C1 segment of cervical spinal cord (tissue), 14 donors: ENCODE results near the gene SERINC3.

Experiments
- DNase-seq, 14 donors: peaks; one replicate each; lab custom pipeline; 2025; lab: John Stamatoyannopoulos, UW

SERINC3 gene

DNA sequence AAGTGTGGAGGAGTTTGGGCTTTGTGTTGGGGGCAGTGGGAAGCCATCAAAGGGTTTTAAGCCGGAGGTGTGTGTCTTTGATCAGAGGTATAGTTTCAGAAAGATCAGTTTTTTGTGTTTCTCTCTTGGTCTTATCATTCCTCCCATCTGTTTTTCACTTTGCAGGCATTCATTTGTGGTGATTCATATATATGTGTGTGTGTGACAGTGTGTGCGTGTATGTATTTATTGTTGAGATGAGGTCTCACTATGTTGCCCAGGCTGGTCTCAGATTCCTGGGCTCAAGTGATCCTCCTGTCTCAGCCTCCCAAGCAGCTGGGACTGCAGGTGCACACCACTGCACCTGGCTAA lies 11.1 kb upstream of the SERINC3 start:
- DNase-seq = no peak

GRCh38 chr20:44532259-44532980 lies 10.6 kb upstream of the SERINC3 start:
- peak in 1 of 14 donors; percentile 46 for DNase-seq

DNA sequence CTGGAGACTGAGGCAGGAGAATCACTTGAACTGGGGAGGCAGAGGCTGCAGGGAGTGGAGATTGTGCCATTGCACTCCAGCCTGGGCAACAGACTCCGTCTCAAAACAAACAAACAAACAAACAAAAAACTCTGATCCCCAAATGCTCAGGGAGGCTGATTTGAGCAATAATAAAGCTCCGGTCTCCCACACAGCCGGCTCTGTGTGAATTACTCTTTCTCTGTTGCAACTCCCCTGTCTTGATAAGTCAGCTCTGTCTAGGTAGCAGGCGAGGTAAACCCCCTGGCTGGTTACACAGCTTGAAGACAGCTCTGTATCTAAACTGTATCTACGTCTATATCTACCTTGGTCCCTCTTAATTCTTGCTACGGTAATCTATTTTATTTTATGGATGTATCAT lies 6.4 kb upstream of the SERINC3 start:
- no peak for DNase-seq

DNA sequence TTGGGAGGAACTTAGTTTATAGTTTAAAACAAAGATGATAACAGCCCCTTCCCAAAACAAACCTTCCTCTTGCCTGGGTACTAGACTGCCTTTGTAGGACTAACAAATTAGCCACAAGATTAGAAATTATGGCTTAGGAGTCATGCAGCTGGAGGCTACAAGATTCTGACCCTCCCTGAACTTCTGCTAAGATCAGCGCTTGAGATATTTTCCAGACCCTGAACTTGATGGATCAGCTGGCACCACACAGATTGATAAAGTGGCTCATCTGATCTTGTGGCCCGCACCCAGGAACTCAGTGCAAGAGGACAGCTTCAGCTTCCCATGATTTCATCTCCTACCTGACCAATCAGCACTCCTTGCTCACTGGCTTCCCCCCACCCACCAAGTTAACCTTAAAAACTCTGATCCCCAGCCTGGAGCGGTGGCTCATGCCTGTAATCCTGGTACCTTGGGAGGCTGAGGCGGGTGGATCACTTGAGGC lies 5.9 kb upstream of the SERINC3 start:
- DNase-seq = no peak

DNA sequence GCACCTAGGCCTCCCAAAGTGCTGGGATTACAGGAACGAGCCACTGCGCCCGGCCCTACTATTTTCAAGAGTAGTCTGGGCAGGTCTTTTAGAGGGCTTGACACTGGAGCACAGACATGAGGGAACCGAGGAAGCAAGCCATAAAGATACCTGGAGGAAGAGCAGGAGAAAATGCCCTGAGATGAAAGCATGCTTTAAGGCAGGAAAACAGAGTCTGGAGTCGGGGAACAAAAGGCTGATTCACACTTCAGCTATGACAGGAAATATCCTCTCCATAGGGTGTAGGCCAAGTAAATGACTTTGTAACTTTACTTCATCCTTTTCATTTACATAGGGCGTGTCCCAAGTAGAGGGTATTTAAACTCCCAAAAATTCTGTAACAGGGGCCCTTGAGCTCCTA lies 4.3 kb upstream of the SERINC3 start:
- DNase-seq = no peak

GRCh38 chr20:44523746-44524145 lies 1.9 kb upstream of the SERINC3 start:
- no peak for DNase-seq

GRCh38 chr20:44522841-44523240 lies 971 bp upstream of the SERINC3 start:
- DNase-seq = no peak

- DNase-seq = no peak
Measured at GRCh38 chr20:44520881-44521280, 989 bp downstream of the SERINC3 start.

DNA sequence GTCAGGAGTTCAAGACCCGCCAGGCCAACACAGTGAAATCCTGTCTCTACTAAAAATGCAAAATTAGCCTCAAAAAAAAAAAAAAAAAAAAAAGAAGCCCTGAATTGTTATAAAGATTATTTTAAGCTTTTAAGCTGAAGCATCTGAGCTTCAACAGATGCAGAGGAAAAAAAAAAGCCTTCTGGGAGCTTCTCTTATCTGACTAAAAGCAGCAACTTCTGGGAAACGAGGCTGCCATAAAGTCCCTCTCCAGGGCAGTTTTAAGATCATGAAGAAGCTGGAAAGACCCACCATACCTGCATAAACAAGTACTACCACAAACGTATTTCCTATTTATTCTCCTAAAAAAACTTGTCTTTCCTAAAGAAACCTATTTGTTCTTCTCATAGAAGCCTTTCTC lies 3.6 kb downstream of the SERINC3 start:
- no peak for DNase-seq

GRCh38 chr20:44517454-44517853 lies 4.4 kb downstream of the SERINC3 start:
- no peak for DNase-seq

DNA sequence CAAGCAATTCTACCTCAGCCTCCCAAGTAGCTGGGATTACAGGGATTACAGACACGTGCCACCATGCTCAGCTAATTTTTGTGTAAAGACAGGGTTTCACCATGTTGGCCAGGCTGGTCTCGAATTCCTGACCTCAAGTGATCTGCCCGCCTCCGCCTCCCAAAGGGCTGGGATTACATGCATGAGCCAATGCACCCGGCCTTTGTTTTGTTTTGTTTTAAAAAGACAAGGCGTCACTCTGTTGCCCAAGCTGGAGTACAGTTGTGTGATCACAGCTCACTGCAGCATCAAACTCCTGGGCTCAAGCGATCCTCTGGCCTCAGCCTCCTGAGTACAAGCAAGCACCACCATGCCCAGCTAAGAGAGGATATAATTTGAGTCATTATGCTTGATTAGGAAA lies 5.4 kb downstream of the SERINC3 start:
- DNase-seq = peak in 1 of 14 donors; percentile 3

DNA sequence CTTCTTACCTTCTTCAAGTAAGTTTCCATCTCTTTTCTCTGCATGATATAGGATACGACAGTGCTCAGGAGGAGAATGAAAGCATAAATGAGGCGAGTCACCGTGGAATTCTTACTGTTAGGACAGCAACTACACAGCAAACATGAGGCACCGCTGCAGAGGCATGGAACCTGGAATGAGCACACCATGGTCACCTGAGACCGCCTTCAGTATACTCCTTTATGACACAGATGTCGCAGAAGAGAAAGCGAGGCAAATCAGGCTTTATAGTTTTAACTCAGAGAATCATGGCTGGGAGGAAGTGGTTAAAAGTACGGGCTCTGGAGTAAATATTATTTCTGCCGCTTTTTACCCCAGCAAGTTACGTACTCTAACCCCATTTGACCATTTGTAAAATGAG lies 8.0 kb downstream of the SERINC3 start:
- no peak for DNase-seq

GRCh38 chr20:44509762-44510161 lies 12.1 kb downstream of the SERINC3 start:
- no peak for DNase-seq

- no peak for DNase-seq
Measured at GRCh38 chr20:44504402-44505307, 17.2 kb downstream of the SERINC3 start.

- no peak for DNase-seq
Measured at GRCh38 chr20:44502968-44503367, 18.9 kb downstream of the SERINC3 start.

DNA sequence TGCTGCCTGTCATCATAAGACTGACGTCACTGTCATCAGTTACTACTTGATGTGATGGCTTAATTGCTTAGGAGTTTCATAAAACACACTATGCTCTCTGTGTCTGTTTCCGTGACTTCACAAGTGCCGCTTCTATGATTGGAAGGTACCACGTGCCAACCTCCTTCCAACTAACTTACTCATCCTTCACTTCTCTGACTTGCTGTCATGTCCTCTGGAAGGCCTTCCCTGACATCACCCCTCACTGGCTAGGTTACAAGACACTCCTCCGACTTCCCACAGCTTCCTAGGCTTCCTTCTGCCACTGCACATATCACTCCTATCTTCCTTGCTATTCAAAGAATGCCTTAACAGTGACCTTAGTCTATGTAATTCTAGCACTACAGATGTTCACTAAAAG lies 20.4 kb downstream of the SERINC3 start:
- DNase-seq = no peak

DNA sequence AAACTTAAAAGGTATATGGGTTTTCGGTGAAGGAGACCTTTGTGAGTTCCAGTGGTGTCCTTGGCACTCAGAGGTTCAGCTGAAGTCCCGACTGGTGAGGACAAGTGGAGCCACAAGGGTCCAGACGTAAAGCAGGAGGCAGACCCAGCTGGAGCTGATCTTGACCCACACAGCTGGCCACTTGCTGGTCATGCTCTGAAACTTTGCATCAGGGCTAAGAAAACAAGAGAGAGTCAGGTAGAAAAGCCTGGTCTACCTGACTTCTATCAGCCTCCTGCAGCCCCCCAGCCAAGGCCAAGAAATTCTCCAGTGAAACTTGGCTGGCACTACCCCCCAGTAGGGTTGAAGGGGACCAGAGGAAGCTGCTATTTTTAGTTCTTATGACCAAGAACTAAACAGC lies 21.6 kb downstream of the SERINC3 start:
- DNase-seq = no peak

- no peak for DNase-seq
Measured at GRCh38 chr20:44497761-44498160, 24.1 kb downstream of the SERINC3 start.

- DNase-seq = no peak
Measured at GRCh38 chr20:44496976-44497375, 24.9 kb downstream of the SERINC3 start.

- no peak for DNase-seq
Measured at GRCh38 chr20:44495802-44496481, 25.9 kb downstream of the SERINC3 start.

DNA sequence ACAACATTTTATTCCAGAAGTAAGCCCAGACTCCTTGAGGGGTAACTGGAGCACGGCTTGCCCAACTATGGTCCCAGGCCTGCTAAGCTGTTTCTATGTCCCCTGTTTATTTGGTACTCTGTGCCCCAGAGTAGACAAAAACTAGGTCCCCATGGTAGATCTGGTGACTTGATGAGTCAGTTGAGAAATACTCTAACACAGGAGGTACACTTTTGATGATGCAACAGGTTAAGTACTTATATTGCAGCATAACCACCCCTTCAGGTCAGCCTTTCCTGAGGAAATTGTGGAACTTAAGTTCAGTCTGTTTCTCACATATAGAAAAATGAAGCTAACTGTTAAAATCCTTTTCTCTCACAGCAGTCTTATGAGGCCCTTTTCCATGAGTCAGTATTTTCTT lies 26.6 kb downstream of the SERINC3 start:
- DNase-seq = no peak

DNA sequence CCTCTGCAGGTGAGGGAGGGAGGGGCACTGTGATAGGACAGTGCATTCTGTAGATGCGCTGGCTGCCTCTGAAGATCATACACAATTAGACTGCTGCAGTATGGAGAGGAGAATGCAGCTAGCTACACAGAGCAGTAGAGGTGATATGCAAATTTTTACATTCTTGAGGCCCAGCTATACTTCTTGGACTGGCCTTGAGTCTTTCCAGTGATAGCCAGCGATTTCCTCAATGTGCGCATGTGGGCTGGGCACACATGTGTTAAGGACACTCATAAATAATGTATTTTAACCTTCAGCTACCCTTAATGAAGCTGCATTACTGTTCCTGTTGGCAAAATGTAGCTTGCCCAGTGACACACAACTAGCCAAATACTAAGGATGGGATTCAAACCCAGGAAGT lies 27.2 kb downstream of the SERINC3 start:
- no peak for DNase-seq
